Ishikawa (cell line): Measurements from ENCODE around the gene GABPB1.
A peak's percentile ranks its signal among the peaks of the same experiment; 100 is the strongest.

Source experiments
- CEBPB ChIP-seq: IDR thresholded peaks from 2 replicates; pipeline ENCODE4 v1.6.1; 2012
- CREB1 ChIP-seq: IDR thresholded peaks from 2 replicates; pipeline ENCODE4 v1.6.1; 2012; ENCODE audit warnings: low read depth
- EGR1 ChIP-seq: IDR thresholded peaks from 2 replicates; pipeline ENCODE4 v1.6.1; 2012
- EP300 ChIP-seq: IDR thresholded peaks from 2 replicates; pipeline ENCODE4 v1.6.1; 2012; ENCODE audit warnings: borderline replicate concordance
- FOXM1 ChIP-seq: IDR thresholded peaks from 2 replicates; pipeline ENCODE4 v1.6.1; 2012; ENCODE audit warnings: low read depth, borderline replicate concordance
- MAX ChIP-seq: IDR thresholded peaks from 2 replicates; pipeline ENCODE4 v1.6.1; 2012
- NFIC ChIP-seq: IDR thresholded peaks from 2 replicates; pipeline ENCODE4 v1.6.1; 2012
- RAD21 ChIP-seq: IDR thresholded peaks from 2 replicates; pipeline ENCODE4 v1.6.1; 2012; ENCODE audit warnings: low read depth
- TAF1 ChIP-seq: IDR thresholded peaks from 2 replicates; pipeline ENCODE4 v1.6.1; 2012; ENCODE audit warnings: low read depth, mild to moderate bottlenecking
- TCF12 ChIP-seq: IDR thresholded peaks from 2 replicates; pipeline ENCODE4 v1.6.1; 2012; ENCODE audit warnings: low read depth
- TEAD4 ChIP-seq: IDR thresholded peaks from 2 replicates; pipeline ENCODE4 v1.6.1; 2012
- USF1 ChIP-seq: IDR thresholded peaks from 2 replicates; pipeline ENCODE4 v1.6.1; 2012
- YY1 ChIP-seq: IDR thresholded peaks from 2 replicates; pipeline ENCODE4 v1.6.1; 2012; ENCODE audit warnings: low read depth
- ZBTB7A ChIP-seq: IDR thresholded peaks from 2 replicates; pipeline ENCODE4 v1.6.1; 2012; ENCODE audit warnings: low read depth
- TF ChIP-seq, protein P1 (sequence below): IDR thresholded peaks from 2 replicates; pipeline ENCODE4 v1.6.1; 2012; ENCODE audit warnings: low read depth, mild to moderate bottlenecking

Gene GABPB1

DNA sequence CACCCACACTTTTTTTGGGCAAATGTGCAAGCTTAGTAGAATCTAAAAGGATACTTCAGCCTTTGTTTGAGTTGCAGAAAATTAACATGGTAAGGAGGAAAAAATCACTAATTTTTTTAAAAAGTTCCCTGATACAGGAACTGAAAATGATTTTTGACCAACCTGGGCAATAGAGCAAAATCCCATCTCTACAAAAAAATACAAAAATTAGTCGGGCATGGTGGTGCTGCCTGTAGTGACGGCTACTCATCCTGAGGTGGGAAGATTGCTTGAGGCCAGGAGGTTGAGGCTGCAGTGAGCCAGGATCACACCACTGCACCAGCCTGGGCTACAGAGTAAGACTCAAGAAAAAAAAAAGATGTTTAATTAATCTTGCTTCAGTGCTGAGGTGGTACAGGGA is 10.6 kb upstream of the GABPB1 start:
- no peak for TF ChIP-seq NFIC

DNA sequence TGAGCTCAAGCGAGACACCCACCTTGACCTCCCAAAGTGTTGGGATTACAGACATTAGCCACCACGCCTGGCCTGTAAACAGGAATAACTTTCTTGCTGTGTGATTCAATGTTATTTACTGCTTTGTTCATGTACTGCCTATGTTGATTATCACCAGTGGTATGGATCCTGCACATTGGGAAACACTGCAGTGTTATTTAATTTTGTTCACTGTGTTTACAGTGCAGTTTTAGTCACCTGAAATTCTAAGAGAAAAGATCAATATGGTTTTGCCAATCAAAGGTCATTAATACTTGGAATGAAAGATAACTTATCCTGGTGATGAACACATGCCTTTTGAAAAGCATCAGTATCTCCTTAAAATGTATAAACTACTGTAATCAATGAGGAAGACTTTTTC is 8.6 kb upstream of the GABPB1 start:
- TF ChIP-seq MAX (no peak), USF1 (no peak), YY1 (no peak), EGR1 (no peak), TAF1 (no peak), FOXM1 (no peak), CREB1 (no peak), NFIC (no peak), TCF12 (no peak), CEBPB (no peak), TEAD4 (no peak), EP300 (no peak), RAD21 (no peak), ZBTB7A (no peak)
- TF ChIP-seq, protein P1, sequence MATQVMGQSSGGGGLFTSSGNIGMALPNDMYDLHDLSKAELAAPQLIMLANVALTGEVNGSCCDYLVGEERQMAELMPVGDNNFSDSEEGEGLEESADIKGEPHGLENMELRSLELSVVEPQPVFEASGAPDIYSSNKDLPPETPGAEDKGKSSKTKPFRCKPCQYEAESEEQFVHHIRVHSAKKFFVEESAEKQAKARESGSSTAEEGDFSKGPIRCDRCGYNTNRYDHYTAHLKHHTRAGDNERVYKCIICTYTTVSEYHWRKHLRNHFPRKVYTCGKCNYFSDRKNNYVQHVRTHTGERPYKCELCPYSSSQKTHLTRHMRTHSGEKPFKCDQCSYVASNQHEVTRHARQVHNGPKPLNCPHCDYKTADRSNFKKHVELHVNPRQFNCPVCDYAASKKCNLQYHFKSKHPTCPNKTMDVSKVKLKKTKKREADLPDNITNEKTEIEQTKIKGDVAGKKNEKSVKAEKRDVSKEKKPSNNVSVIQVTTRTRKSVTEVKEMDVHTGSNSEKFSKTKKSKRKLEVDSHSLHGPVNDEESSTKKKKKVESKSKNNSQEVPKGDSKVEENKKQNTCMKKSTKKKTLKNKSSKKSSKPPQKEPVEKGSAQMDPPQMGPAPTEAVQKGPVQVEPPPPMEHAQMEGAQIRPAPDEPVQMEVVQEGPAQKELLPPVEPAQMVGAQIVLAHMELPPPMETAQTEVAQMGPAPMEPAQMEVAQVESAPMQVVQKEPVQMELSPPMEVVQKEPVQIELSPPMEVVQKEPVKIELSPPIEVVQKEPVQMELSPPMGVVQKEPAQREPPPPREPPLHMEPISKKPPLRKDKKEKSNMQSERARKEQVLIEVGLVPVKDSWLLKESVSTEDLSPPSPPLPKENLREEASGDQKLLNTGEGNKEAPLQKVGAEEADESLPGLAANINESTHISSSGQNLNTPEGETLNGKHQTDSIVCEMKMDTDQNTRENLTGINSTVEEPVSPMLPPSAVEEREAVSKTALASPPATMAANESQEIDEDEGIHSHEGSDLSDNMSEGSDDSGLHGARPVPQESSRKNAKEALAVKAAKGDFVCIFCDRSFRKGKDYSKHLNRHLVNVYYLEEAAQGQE: no peak

DNA sequence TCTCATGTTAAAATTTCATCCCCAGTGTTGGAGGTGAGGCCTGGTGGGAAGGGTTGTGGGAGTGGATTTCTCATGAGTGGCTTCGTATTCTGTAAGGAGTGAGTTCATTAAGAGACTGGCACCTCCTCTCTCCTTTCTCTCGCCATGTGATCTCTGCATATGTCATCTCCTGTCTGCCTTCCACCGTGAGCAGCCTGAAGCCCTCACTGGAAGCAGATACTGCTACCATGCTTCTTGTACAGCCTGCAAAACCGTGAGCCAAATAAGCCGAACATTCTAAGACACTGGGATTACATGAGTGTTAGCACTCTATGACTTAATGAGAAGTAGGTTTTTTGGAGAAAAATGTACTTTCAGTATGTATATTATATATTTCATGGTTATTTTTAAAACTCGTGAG is 6.8 kb upstream of the GABPB1 start:
- TF ChIP-seq CEBPB (no peak), FOXM1 (no peak), USF1 (no peak), NFIC (no peak), EGR1 (no peak), MAX (no peak), EP300 (no peak), CREB1 (no peak), RAD21 (no peak), YY1 (no peak), TAF1 (no peak), TCF12 (no peak), ZBTB7A (no peak), TEAD4 (no peak)
- TF ChIP-seq, protein P1: no peak

GRCh38 chr15:50358845-50359244 is 3.8 kb upstream of the GABPB1 start:
- peak; percentile 13; the same call in 1 of the 2 replicates for TF ChIP-seq RAD21
- no peak for TF ChIP-seq TCF12

GRCh38 chr15:50355980-50356379 is 982 bp upstream of the GABPB1 start:
- no peak for TF ChIP-seq FOXM1
- TF ChIP-seq RAD21: no peak
- no peak for TF ChIP-seq TAF1
- no peak for TF ChIP-seq USF1
- TF ChIP-seq, protein P1: no peak
- TF ChIP-seq CEBPB: no peak
- no peak for TF ChIP-seq EGR1
- no peak for TF ChIP-seq TEAD4
- no peak for TF ChIP-seq EP300
- TF ChIP-seq ZBTB7A: no peak
- TF ChIP-seq NFIC: no peak
- no peak for TF ChIP-seq TCF12
- TF ChIP-seq CREB1: no peak
- TF ChIP-seq YY1: no peak
- no peak for TF ChIP-seq MAX
